Stimulated activated naive CD8-positive, alpha-beta T cell treated with anti-CD3 and anti-CD28 coated beads, Interleukin-15, Interleukin-2, amounts not matched to agents 100 U/mL and 50 U/mL, for 24 hours (primary cell): ENCODE results near the gene KCNE4.

Source experiments
- ATAC-seq: fragments of 150-1000 bp; cut with Tn5 transposase; one replicate; pipeline ENCODE4 v1.10.0; 2021
- DNase-seq: peaks from one replicate; pipeline ENCODE4 v3.0.0; 2021

Gene KCNE4

DNA sequence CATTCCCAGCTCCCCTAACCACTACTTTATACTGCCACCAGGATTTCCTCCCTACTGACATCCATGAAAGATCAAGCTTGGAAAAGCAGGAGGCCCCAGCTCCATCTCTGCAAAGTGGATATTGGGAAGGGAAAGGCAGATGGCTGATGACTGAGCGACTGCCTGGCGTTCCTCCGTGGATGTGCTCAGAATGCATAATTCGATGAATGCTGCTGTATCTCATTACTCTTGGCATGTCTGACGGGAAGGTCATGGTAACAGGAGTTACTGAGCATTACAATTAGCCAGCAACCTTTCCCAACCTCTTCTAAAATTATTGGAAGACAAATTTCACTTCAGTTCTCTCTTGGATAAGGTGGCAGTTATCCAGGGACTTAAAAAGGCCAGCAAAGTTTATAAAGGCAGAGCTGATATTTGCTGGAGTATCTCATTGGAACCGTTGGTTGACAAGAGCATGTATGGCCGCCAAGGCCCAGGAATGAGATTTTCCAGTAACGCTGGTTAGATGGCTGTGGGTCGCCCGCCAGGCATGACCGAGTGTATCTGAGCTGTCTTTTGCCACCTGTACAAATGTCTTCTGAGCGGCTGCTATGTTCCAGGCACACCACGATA, 34.5 kb downstream of the KCNE4 start:
- no peak for ATAC-seq

DNA sequence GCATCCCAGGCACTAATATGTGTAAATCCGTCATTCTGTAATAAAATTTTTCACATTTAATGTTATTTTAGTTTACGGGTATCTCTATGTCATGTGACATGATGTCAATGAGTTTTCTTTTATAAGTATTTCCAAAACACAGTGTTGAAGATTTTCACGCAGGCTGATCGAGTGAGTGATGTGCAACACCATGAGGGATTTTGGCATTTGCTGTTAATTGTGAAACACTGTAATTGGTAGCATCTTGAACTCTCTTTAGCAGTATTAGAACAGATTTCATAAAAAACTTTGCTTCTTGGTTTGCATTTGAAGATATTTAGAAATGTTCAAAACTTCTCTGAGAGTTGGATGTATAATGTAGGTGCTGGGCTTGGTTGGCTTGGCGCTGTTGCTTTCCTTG, 35.5 kb downstream of the KCNE4 start:
- DNase-seq (no peak), ATAC-seq (no peak)

More for the DNA sequence above, 34.5 kb downstream of the KCNE4 start:
- no peak for DNase-seq

GRCh38 chr2:223088866-223089265, 36.9 kb downstream of the KCNE4 start:
- DNase-seq (no peak), ATAC-seq (no peak)

DNA sequence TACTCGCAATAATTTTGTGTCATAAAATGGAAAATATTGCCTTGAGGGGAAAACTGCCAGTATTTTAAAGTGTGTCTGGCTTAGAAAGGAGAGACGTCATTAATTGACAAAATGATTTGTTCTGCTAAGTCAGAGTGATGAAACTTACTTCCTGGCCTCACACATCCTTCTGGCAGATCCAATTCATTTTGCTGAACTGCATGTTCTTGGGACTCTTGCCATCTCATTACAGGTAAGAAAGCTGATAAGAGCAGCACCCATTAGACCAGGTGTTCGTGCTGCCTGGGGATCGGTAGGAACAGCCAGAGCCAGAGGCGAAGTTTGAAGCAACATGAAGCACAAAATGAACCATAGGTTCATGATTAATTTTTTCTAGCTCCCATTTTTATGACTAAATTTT, 38.0 kb downstream of the KCNE4 start:
- no peak for ATAC-seq
- DNase-seq, result no peak

GRCh38 chr2:223090540-223091235, 38.7 kb downstream of the KCNE4 start:
- DNase-seq (no peak), ATAC-seq (no peak)

DNA sequence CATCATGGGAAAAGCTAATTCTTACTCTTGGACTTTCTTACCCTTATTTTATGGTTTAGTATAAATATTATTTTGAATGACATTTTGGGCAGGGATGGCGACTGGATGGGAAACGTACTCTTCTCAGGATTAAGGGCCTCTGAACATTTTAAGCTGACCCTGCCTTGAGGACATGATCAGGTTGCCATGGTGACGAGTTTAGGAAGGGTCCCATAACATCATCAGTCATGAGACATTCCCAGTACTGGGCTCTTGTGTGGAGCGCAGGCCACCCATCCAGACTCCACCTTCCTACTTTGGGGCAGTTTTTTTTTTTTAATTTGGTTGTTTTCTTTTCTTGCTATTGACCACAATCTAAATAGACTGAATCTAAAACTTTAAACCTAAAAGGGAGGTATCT, 40.7 kb downstream of the KCNE4 start:
- no peak for DNase-seq

GRCh38 chr2:223093436-223094241, 41.6 kb downstream of the KCNE4 start:
- ATAC-seq (no peak), DNase-seq (no peak)

More for the DNA sequence above, 40.7 kb downstream of the KCNE4 start:
- ATAC-seq, result no peak

DNA sequence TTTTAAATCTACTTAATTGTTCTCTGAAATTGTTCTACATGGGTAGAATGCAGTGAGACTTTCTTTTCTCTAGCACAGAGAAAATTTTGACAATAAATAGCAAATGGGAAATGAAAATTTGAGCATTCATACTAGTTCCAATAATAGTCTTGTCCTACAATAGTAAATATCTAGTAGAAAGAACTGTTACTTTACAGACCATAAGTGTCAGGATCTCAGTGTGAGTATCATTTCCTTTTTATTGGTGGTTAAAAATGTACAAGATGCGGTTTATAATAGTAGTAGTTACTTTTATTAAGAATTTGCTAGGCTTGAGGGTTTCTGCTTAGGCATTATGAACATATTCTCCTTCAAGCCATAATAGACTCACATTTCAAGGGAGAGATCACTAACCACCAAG, 43.2 kb downstream of the KCNE4 start:
- ATAC-seq (no peak), DNase-seq (no peak)

- ATAC-seq, result no peak
- DNase-seq, result no peak
Observed at GRCh38 chr2:223096235-223096970, 44.4 kb downstream of the KCNE4 start.

DNA sequence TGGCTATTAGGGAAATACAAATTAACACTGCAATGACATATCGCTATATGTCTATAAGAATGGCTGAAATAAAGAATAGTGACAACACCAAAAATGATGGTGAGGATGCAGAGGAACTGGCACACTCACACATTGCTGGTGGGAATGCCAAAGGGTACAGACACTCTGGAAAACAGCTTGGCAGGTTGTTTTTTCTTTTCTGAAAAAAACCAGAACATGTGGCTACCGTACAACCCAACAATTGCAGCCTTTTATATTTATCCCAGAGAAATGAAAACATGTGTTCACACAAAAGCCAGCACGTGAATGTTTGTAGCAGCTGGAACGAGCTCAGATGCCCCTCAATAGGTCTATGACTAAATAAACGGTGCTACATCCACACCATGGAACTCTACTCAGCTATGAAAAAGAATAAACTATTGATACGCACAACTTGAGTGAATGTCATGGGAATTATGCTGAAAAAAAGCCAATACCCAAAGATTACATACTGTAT, 45.9 kb downstream of the KCNE4 start:
- DNase-seq (no peak), ATAC-seq (no peak)

DNA sequence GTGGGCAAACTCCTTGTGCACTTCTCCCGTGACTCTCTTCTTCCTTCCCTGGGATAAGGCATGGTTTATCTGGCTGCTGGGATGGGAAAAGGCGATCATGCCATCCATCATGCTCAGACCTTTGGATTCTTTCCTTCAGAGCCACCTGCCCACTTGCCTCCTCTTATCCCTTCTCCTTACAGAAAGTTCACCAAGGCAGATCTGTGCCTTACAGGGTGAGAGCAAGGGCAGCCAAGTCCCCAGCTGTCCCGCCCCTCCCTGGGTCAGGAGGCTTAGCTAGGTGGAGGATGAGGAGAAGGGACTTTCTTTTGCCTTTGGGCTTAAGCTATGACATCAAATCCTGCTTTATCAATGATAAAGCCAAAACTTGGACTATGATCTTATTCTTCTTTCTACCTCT, 47.6 kb downstream of the KCNE4 start:
- DNase-seq, result no peak
- no peak for ATAC-seq

DNA sequence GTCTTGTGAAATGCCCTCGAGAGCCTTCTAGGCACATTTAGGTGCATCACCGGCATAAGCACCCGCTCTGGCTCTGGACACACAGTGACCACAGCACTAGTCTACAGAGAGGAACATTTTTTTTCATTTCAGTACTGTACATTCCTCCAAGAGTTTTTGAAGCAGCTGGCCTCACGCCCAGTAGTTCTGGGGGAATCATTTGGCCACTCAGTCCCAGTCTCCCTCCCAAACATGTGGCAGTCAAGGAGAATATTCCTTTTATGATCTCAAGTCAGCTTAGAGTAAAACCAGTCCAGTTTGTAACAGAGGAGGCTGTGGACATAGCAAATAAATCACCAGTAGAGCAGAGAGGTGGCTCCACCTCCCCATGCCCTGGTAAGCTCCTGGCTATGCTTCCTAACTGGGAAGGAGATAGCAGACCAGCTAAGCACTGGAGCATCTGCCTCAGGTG, 48.1 kb downstream of the KCNE4 start:
- no peak for DNase-seq
- ATAC-seq, result no peak

DNA sequence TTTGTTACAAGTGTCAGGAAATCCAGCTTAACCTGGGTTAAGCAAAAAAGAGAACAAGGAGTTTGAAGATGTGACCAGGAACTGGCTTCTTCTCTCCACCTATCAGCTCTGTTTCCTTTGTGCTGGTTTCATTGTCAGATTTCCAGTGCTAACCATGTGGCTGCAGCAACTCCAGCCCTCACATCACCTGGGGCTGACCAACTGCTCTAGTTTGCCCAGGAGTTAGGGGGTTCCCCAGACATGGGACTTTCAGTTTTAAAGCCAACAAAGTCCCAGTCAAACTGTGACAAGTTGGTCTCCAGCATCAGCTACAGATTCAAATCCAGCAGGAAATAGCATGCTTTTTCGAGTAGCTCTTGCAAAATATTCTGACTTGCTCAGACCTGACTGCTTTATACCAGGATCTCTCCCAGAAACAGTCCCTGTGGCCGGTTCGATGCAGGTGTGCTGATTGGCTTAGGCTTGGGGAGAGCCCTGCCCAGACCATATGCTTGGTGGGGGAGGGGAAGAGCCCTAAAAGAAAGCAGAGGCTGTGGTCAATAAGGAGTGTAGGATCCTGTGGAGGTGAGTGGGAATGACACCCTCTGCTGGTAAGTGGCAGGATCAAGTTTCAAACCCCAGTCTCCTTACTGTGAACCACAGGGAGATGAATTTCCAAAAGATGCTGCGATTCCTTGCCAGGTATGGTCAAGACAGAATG, 49.5 kb downstream of the KCNE4 start:
- DNase-seq (no peak), ATAC-seq (no peak)

- ATAC-seq, result no peak
- no peak for DNase-seq
Observed at GRCh38 chr2:223102040-223102400, 50.0 kb downstream of the KCNE4 start.

- ATAC-seq, result no peak
Observed at GRCh38 chr2:223102450-223102849, 50.5 kb downstream of the KCNE4 start.

DNA sequence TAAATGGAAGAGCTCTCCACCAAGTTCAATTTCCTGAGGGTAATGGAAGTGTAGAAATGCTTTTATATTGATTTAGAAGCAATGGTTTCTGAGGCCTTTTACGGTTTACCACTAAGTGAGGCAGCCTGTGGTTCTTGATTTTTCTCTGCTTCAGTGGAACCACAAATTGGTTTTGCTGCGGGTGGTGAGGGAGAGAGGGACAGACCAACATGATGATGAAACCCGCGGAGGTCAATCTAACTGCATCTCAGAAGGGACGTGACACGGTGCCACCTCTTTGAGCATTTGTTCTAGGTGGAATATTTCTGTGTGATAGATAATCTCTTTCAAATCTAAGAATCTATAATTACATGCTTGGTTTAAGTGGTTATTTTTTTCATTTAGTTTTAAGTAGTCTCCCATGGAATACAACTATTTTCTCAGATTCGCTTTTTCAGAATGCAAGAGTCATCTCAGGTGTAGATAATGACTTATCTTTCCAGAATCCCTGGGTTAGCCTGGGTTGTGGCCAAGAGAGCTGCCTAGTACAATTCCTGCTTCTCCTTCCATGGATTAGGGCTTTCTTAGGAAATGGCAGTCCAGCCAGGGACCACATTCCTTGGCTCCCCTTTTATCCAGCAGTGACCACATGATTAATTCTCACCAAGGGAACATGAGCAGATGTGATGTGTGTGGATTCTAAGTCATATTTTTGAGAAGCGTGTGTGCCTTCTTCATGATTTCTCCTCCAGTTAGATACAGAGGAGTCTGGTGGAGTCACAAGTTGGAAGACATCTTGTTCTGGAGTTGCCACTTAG, 52.5 kb downstream of the KCNE4 start:
- DNase-seq, result no peak
- ATAC-seq, result no peak

More at GRCh38 chr2:223102450-223102849, 50.5 kb downstream of the KCNE4 start:
- DNase-seq, result no peak
